GM18505 (cell line): ENCODE results near the gene SLC8A3.

ENCODE experiments used
- ATAC-seq: cut with Tn5 transposase; IDR thresholded peaks from one replicate; pipeline ENCODE4 v1.9.1; 2021; ENCODE audit not compliant: unreplicated experiment
- POLR2A ChIP-seq: IDR thresholded peaks from 4 replicates; pipeline ENCODE4 v1.6.1; 2011; ENCODE audit warnings: borderline replicate concordance; ENCODE audit not compliant: insufficient read depth, insufficient read length; ENCODE audit errors: extremely low read depth

SLC8A3 gene

DNA sequence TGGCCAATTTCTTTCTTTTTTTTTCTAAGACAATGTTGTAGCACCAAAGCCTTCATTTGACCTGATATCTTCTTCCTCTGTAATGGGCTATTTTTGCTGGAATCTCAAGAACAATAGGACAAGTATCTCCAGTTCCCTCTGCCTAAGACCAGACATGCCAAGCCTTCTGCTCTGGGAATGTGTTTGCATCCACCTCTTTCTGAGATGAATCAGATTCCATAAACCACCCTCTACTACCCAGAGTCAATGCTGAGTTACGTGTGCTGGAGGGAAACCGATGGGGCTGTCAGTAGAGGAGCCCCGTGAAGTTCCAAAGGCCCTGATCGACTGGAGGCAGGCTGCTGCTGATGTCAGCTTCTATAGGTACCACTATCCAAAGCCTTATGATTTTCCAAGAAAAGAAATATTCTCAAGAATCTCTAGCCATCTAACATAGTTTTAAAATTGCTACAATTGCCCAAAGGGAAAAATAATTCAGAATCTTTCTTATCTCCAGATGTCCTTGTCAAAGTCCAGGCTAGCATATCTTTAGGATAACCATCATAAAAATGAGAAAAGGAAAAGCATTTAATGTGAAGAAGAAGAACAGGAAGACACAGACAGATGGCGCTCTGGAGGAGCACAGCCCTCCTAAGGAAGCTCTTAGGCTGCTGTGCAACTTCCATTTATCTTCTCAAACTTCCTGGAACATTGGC, 101.9 kb downstream of the SLC8A3 start:
- ATAC-seq: no peak

DNA sequence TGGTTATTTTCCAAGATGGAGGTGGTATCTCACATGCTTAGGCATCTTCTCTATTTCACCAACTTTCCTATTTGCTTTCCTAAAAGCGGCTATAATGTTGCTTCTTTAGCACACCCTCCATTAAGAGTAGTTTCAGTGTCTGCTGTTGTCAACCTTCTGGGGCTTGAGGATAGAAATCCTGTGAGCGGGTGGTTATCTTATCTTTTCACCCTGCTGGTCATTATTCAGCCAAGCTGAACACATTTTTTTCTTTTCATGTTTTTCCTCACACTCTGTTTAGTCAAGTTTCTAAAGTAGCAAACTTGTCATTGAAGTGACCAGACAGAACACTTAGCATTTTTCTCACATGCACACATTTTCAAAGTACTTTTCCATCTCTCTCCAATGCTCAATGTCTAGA, 104.5 kb downstream of the SLC8A3 start:
- no peak for ATAC-seq

More for the DNA sequence above, 101.9 kb downstream of the SLC8A3 start:
- no peak for TF ChIP-seq POLR2A

DNA sequence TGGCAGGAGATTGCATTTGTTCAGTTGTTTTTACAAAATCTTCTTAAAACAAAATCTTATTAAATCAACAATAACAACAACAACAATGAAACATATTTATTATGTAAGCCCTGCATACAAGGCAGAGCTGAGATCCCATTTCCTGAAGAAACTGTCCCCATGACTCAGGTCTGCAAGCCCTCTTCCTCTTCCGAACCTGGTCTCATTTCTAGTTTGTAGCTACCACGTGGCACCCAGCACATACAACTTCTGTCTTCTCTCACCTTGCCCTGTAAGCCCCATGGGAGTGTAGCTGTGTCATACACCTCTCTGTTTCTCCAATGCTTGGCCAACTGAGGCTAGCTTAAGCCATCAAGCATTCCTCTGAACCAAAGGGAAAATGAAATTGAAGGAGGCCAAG, 106.4 kb downstream of the SLC8A3 start:
- ATAC-seq: no peak
- TF ChIP-seq POLR2A: no peak

More for the DNA sequence above, 104.5 kb downstream of the SLC8A3 start:
- no peak for TF ChIP-seq POLR2A

DNA sequence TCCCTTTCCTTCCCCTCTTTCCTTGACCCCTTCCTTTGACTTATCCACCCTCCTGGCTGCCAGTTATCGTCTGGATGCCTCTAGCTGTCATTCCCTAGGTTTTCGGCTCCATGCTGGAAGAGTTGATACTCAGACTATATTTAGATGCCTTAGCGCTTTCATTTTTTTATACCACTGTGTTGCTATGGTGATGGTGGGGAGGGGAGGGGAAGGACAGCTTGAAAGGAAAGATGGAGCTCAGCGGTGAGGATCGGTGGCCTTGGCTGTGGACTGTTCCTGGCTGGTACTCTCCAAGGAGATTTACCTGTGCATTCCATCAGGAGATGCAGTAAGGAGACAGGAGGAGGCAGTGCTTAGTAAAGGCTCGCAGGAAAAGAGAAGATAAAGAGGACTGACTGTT, 108.7 kb downstream of the SLC8A3 start:
- TF ChIP-seq POLR2A: no peak
- no peak for ATAC-seq

DNA sequence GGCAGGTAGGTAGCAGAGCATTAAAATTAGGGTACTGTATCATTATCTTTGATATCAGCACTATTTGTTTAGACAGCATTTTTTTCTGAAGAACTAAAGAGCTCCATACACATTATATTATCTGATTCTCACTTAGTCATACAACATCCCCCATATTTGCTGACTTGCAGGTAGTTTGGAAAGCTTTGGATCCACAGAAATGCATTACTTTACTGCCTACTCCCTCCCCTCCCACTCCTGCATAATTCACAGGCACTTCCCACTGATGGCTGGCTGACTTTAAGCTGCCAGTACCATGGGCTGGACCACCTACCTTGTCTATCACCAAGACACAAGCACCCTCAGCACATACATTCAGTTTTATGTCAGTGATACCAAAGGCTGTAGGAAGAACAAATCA, 110.4 kb downstream of the SLC8A3 start:
- no peak for TF ChIP-seq POLR2A
- ATAC-seq: no peak

DNA sequence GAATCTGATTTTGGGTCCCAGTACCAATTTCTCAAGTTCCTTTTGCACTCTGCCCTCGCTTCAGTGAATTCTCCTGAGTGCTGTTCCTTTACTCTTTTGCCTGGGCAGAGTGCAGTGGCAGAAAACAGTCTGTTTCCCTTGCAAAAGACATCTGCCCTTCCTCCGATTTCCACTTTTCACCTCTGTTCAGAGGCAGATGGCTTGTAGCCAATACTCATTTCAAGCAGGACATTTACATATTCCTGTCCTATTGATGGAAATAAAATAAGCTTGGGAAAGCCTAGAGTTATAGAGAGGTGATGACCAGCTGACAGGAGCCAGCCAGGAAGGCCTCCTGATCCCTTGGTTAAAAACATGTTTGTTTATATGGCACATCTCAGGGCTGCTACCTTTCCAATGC, 111.0 kb downstream of the SLC8A3 start:
- TF ChIP-seq POLR2A: no peak
- no peak for ATAC-seq

DNA sequence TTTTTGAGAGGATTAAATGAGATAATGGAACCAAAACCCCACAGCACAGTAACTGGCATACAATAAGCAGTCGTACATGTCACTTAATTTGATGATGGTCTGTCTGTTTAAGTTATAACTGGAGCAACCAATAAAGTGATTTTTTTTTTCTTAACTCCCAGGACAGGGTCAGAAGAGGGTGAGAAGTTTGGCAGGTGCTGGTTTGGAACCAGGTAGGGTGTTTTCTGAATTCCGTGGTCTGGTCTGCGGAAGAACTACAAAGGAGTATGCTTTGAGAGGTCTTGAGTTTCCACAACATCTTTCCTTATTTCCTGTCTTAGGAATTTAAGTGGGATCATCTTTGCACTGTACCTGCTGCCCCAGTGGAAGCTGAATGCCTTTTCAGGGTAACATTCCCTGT, 111.7 kb downstream of the SLC8A3 start:
- no peak for ATAC-seq
- no peak for TF ChIP-seq POLR2A

DNA sequence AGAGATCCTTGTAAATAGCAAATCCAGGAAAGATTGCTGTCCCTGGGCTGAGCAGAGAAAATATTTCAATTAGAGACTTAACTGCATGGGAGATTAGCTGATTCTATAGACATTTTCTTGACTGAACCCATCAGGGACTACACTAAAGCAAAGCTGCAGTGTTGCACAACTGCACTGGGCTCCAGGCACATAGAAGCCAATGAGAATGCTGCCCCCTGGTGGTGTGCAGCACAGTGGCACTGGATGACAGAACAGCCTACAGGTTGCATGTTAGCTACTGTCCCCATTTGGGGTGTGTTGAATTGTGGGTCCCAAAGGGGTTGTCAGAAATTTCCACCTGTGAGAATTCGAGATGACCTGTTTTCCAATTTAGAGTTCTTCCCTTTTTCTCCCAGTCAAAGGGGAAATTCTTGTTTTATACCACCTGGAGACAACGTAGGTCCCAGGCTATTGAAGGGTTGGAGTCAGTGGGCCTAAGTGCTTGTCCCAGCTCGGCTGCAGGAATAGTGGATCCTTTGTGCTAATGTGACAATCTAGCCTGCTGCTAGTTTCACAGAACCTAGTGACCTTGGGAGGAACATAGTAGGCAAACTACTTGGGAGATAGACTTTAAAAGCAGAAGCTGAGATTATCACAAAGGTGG, 114.7 kb downstream of the SLC8A3 start:
- ATAC-seq: no peak
- no peak for TF ChIP-seq POLR2A

DNA sequence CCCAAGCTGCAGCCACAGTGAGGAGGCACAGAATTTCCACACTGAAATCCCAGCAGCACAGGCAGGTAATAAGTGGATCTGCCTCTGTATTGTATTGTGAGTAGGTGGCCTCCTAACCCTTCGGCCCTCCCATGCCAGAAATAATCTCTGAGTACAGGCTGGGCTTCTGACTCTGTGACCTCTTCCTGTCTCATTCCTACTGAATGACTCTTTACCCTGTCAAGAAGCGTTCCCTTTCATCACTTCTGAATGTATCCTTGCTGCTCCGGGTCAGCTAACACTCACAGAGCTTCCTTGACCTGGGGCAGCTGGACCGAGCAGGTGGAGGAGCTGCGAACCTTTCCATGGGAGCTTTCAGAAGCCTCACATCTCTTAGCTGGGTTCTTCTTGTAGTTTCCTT, 119.6 kb downstream of the SLC8A3 start:
- ATAC-seq: no peak
- TF ChIP-seq POLR2A: no peak

DNA sequence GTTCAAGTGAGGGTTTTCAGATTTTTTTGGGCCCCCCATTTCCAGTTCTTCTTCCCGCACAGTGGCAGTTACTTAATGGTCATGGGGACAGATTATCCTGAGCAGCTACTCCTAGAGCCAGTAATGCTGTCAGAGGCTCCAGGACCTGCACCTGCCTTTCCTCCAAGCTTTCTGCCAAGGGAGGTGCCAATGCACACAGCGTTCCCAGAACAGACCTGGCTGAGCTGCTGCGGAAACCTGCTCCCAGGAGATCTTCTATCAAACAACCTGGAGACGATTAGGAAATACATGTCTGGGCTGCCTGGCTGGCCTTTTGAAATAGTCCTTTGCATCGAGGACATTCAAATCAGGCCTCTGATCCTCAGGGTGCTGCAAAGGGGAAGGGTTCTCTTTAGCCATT, 120.9 kb downstream of the SLC8A3 start:
- no peak for TF ChIP-seq POLR2A
- ATAC-seq: no peak

DNA sequence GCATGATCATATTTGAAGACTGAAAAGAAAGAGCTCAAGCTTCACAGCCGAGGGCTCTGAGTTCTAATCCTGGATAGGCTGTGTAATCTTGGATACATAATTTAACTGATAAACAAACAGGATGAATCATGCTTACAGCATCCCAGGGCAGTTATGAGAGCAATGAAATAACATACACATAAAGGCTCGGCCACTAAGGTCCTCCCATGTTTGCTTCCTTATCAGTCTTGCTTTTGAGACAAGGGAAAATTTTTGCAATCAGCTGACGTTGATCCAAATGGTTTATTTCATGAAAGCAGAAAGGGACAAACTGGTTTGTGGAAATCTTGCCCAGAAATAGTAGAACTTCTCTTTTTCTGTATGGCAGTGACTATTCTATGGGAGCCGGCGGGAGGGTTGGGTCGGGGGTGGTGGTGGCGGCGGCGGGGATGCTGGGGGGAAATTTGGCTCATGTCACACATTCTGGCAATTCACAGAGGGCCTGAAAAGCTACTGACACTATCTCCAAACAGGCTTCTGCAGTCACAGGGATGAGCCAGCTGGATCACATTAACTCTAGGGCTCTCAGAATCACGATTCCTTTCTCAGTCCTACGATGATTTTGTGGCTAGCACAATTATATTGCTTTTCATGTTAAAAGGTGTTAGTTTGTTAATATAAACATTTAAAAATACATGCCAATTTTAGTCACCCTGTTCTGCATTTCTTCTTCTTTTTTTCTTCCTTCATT, 124.5 kb downstream of the SLC8A3 start:
- TF ChIP-seq POLR2A: no peak
- ATAC-seq: no peak

DNA sequence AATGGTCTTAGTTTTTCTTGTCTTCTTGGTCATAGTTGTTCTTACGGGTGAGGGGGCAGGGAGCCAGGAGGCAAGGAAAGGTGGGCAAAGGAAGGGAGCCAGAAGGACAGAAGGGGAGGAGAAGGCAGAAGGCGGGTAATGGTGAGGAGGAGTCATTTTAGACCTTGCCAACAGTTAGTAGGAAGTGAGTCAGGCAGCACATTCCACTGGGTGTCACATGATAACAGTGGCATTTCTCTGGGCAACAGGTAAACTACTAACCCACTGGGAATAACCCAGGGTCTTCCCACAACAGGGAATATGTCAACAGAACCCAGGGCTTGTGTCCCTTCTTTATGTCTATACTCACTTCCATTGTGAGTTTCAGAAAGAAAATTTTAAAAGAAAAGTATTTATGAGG, 127.6 kb downstream of the SLC8A3 start:
- TF ChIP-seq POLR2A: no peak
- no peak for ATAC-seq

DNA sequence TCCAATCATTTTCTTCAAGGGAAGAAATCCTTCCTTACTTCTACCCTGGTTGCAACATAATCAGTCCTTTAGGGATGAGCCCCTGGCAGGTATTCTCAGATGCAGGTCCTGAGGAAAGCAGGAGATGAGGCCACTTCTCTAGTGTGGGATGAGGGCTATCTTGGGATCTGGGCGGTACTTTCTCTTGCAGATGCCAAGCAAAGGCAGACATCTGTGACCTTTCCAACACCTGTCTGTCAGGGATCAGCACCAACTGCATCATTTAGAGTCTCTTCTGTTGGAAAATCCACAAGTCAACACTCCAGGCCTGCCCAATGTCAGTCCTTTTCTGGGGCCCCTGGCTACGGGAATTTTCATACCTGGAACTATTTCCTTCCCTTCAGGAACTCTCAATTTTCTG, 129.2 kb downstream of the SLC8A3 start:
- TF ChIP-seq POLR2A: no peak
- ATAC-seq: no peak

DNA sequence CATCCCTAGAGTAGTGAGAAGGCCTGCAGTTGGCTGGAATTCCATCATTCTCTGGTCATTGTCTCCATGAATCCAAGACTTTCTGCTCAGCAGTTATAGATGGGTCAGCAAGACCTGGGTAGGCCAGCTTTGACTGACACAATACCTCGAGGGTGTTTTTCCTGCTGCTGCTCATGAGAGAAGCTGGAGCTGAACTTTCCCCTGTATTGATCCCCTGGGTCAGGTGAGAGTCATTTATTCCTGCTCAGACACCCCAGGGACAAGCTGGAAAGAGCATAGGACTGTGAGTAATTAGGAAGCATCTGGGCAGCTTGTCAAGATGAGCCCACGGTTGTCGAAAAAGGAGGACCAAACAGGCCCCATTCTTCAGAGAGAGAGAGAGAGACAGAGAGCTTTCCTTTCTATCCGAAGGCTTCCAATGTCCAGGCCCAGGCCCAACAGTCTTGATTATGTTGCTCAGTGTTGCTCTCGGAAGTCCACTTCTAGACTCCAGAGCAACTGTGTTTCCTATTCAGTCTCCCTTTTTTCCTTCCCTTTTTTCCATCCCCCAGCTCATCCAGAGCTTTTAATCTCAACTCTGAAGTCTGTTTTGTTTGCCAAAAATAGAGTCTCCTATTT, 131.1 kb downstream of the SLC8A3 start:
- no peak for TF ChIP-seq POLR2A
- ATAC-seq: no peak

DNA sequence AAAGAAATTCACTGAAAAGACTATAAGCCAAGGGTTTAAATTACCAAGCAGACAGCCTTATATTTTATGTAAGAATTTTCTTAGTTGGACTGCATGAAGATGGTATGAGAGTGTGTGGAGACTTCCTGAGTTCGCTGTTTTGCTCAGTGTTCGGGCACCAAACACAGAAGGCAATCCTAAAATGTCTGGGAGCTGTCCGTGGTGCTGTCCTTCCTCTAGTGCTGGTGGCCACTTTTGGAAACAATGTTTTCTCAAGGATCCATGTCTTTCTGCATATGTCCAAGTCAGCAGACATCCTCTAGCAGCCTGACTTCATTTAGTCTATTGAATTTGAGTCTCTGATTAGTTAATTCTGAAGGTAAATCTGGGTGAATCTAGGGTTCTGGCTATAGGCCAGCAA, 135.8 kb downstream of the SLC8A3 start:
- ATAC-seq: no peak
- TF ChIP-seq POLR2A: no peak

DNA sequence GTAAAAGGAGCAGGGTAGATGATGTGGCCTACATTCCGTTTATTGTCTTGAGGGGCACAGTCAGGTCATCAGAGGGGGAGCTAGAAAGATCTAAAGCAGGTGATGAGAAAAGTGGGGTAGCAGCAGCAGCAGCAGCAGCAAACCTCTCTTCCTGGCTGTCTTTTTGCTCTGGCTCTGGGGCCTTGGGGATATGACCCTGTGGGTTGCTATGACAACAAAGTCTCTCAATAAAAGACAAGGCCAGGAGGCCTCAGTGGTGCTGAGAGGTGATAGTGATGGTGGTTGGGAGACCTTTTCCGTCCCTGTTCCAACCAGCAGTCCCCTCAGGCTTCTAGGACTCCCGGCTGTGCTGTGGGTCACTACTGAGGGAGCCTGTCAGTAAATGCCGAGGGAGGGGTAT, 138.6 kb downstream of the SLC8A3 start:
- TF ChIP-seq POLR2A: no peak
- ATAC-seq: no peak
